CD14-positive monocyte (primary cell): ENCODE results near the gene STK32A. TPM values are rescaled to one million over a fixed set of nuclear protein-coding genes. Genes with fewer than 3 reads are reported as not detected.

Experiments
- DNase-seq, 3 donors: peaks; one replicate each; pipeline ENCODE4 v3.0.0-alpha.2; 2011 to 2022
- H2AFZ ChIP-seq: 2 replicates; pipeline ENCODE4 v1.6.0; 2012; ENCODE audit warnings: mild to moderate bottlenecking, low read depth, low read length, inconsistent platforms; ENCODE audit not compliant: insufficient read depth, poor library complexity, severe bottlenecking
- H3K27ac ChIP-seq, 2 donors: 1 replicate in 1 of 2; 2 replicates in 1 of 2; pipeline ENCODE4 v1.5.1; 2012 to 2013; ENCODE audit warnings: low read length in 2 of 2, control low read depth in 1 of 2, inconsistent platforms in 1 of 2, low read depth in 1 of 2, mild to moderate bottlenecking in 1 of 2
- H3K27me3 ChIP-seq, 2 donors: one replicate each; pipeline versions ENCODE4 v1.6.0 to v1.6.1; 2011 to 2013; ENCODE audit warnings: low read length in 2 of 2; ENCODE audit not compliant: control insufficient read depth in 2 of 2, insufficient read depth in 2 of 2
- H3K36me3 ChIP-seq, 2 donors: replicated peaks in 1 of 2; 1 replicate in 1 of 2; 2 replicates in 1 of 2; pipeline versions ENCODE4 v1.5.1 to v1.6.1; 2012 to 2013; ENCODE audit warnings: low read length in 2 of 2, control low read depth in 1 of 2, inconsistent platforms in 1 of 2, mild to moderate bottlenecking in 1 of 2; ENCODE audit not compliant: insufficient read depth in 2 of 2, control insufficient read depth in 1 of 2
- H3K4me1 ChIP-seq, 2 donors: 1 replicate in 1 of 2; 2 replicates in 1 of 2; pipeline versions ENCODE4 v1.5.1 to v1.6.1; 2012 to 2013; ENCODE audit warnings: low read length in 2 of 2, control low read depth in 1 of 2, inconsistent platforms in 1 of 2, mild to moderate bottlenecking in 1 of 2, moderate library complexity in 1 of 2; ENCODE audit not compliant: insufficient read depth in 2 of 2, control insufficient read depth in 1 of 2
- H3K4me2 ChIP-seq: replicated peaks from 2 replicates; pipeline ENCODE3; 2012; ENCODE audit warnings: low read length, moderate library complexity, mild to moderate bottlenecking; ENCODE audit not compliant: poor library complexity, severe bottlenecking; ENCODE audit errors: extremely low read depth
- H3K4me3 ChIP-seq, 3 experiments: fragments of 200-600 bp in 1 of 3; sonication (generic) in 1 of 3; replicated peaks in 1 of 3; 1 replicate in 2 of 3; 2 replicates in 1 of 3; pipeline ENCODE4 v1.5.1; 2011 to 2013; ENCODE audit warnings: low read length in 3 of 3, mild to moderate bottlenecking in 3 of 3, control low read depth in 2 of 3, low read depth in 2 of 3, inconsistent platforms in 1 of 3, moderate library complexity in 1 of 3
- H3K79me2 ChIP-seq: 2 replicates; pipeline ENCODE4 v1.6.0; 2012; ENCODE audit warnings: mild to moderate bottlenecking, control low read depth, inconsistent platforms, low read length, moderate library complexity; ENCODE audit not compliant: insufficient read depth
- H3K9ac ChIP-seq: 2 replicates; pipeline ENCODE4 v1.6.0; 2017; ENCODE audit warnings: low read length, mild to moderate bottlenecking; ENCODE audit not compliant: insufficient read depth, poor library complexity, severe bottlenecking
- H3K9me3 ChIP-seq, 2 donors: replicated peaks in 1 of 2; 1 replicate in 1 of 2; 2 replicates in 1 of 2; pipeline versions ENCODE4 v1.5.1 to v1.6.1; 2012 to 2013; ENCODE audit warnings: low read length in 2 of 2, control low read depth in 1 of 2; ENCODE audit not compliant: control insufficient read depth in 1 of 2, insufficient read depth in 1 of 2
- H4K20me1 ChIP-seq: 2 replicates; pipeline ENCODE4 v1.6.0; 2012; ENCODE audit warnings: mild to moderate bottlenecking, low read length, control low read depth, moderate library complexity; ENCODE audit not compliant: insufficient read depth
- H3K27ac Mint-ChIP-seq, 7 donors: one replicate each; pipeline ENCODE4 v1.8.0; 2020; ENCODE audit warnings: mild to moderate bottlenecking in 7 of 7, mixed read lengths in 7 of 7, moderate library complexity in 6 of 7, inconsistent platforms in 2 of 7
- H3K27me3 Mint-ChIP-seq, 3 donors: one replicate each; pipeline ENCODE4 v1.8.0; 2021 to 2022; ENCODE audit warnings: low read depth in 3 of 3, mild to moderate bottlenecking in 3 of 3, mixed read lengths in 3 of 3, moderate library complexity in 3 of 3, inconsistent platforms in 1 of 3
- H3K36me3 Mint-ChIP-seq, 2 donors: one replicate each; pipeline ENCODE4 v1.8.0; 2020; ENCODE audit warnings: mixed read lengths in 2 of 2, inconsistent platforms in 1 of 2, mild to moderate bottlenecking in 1 of 2
- H3K4me1 Mint-ChIP-seq: one replicate; pipeline ENCODE4 v1.8.0; 2020; ENCODE audit warnings: mild to moderate bottlenecking, mixed read lengths
- H3K4me3 Mint-ChIP-seq, 2 donors: one replicate each; pipeline ENCODE4 v1.8.0; 2020; ENCODE audit warnings: mild to moderate bottlenecking in 2 of 2, mixed read lengths in 2 of 2, moderate library complexity in 1 of 2
- H3K9me3 Mint-ChIP-seq, 7 donors: one replicate each; pipeline ENCODE4 v1.8.0; 2020 to 2022; ENCODE audit warnings: mixed read lengths in 7 of 7, mild to moderate bottlenecking in 6 of 7, moderate library complexity in 6 of 7, inconsistent platforms in 2 of 7
- WGBS: methylation state at CpG from one replicate; pipeline ENCODE4 v1.1.5; 2013; ENCODE audit warnings: missing lambda C conversion rate; ENCODE audit not compliant: insufficient coverage; 5-methylcytosine and 5-hydroxymethylcytosine counted together
- intact Hi-C, 2 donors: fragments of 100-400 bp; cut with micrococcal nuclease; formaldehyde crosslinking; loops; one replicate each; pipeline versions ENCODE4 v1.15.0 to v1.15.1; 2023
- polyA plus RNA-seq, 3 donors: library from polyadenylated mRNA; depleted of rRNA in 1 of 3; unstranded in 2 of 3; stranded (reverse) in 1 of 3; fragments of 300-500 nt in 2 of 3; fragments of >200 nt in 1 of 3; fragmentation: Illumina TruSeq in 2 of 3; gene quantifications; 1 replicate in 2 of 3; 2 replicates in 1 of 3; pipeline ENCODE4 v1.2.3, GENCODE V29; 2012 to 2021
- TF ChIP-seq, protein P1 (sequence below): fragments of 200-600 bp; IDR thresholded peaks from one replicate; pipeline ENCODE4 v1.8.0; 2022; ENCODE audit warnings: antibody characterized with exemption, mild to moderate bottlenecking

The STK32A gene
- polyA plus RNA-seq, 3 donors: not detected

DNA sequence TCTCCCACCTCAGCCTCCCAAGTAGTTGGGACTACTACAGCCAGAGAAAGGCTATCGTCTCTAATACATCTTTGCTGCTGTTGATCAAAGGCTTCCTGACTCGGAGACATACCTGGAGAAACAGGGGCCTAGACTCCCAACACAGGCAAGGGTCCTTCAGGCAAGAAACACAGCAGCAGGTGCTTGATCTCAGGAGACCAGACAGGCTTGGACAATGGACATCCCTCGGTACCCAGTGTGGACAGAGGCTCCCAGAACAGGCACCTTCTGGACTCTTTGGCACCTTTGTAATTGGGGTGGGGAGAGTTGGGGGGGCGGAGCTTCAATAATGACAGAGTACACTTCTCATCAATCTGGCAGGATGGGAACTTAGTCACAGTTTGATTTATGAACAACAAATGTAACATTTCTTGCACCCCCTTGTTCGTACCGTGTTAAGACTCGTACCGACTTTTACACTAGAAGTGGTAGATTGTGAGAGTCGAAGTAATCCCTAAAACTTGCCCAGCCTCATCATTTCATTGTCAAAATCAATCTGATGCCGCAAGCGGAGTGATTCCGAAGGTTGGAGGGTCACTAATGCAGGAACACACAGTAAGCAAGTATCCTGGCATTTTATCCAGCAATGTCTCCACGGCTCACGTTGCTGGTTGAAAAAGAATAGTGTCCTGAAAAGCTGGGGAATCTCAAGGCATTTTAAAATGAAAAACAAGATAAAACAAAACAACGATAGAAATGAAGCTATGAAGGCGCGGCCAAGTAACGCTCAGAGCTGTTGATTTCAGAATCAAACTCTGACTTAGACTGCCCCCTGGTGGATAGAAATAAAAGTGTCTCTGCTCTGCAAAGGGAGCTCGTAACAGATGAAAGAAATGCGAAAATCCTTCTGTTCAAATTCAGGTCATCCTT lies 46.4 kb upstream of the STK32A start:
- DNase-seq: peak; percentile 10 to 28 (median 25)
- Mint-ChIP-seq H3K4me1 (peaks cover 7% of the 10 kb centered on the region), H3K27me3 (peaks cover 1 to 9% (median 2%) of the 10 kb centered on the region in 3 donors), H3K9me3 (peaks cover 0 to 1% (median 0%) of the 10 kb centered on the region in 7 donors), H3K4me3 (peak overlapping the region in 1 of 2 donors; percentile 80), H3K36me3 (no peaks in the 10 kb centered on the region), H3K27ac (no peak overlapping the region)
- no peak overlapping the region for H3K27ac ChIP-seq
- no peaks in the 10 kb centered on the region for H3K27me3 ChIP-seq
- no peak overlapping the region for H3K4me3 ChIP-seq
- WGBS: 43% methylated on average over 5 of the region's 20 CpGs
- no peaks in the 10 kb centered on the region for H3K4me1 ChIP-seq
- no peaks in the 10 kb centered on the region for H3K9me3 ChIP-seq
- no peaks in the 10 kb centered on the region for H3K36me3 ChIP-seq
- no peak overlapping the region for H3K9ac ChIP-seq
- H4K20me1 ChIP-seq: no peaks in the 10 kb centered on the region
- peak overlapping the region; percentile 34 for H2AFZ ChIP-seq
- TF ChIP-seq, protein P1, sequence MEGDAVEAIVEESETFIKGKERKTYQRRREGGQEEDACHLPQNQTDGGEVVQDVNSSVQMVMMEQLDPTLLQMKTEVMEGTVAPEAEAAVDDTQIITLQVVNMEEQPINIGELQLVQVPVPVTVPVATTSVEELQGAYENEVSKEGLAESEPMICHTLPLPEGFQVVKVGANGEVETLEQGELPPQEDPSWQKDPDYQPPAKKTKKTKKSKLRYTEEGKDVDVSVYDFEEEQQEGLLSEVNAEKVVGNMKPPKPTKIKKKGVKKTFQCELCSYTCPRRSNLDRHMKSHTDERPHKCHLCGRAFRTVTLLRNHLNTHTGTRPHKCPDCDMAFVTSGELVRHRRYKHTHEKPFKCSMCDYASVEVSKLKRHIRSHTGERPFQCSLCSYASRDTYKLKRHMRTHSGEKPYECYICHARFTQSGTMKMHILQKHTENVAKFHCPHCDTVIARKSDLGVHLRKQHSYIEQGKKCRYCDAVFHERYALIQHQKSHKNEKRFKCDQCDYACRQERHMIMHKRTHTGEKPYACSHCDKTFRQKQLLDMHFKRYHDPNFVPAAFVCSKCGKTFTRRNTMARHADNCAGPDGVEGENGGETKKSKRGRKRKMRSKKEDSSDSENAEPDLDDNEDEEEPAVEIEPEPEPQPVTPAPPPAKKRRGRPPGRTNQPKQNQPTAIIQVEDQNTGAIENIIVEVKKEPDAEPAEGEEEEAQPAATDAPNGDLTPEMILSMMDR: peak; percentile 86
- H3K4me2 ChIP-seq: no peak overlapping the region
- no peaks in the 10 kb centered on the region for H3K79me2 ChIP-seq
- intact Hi-C loops: no loop called here

DNA sequence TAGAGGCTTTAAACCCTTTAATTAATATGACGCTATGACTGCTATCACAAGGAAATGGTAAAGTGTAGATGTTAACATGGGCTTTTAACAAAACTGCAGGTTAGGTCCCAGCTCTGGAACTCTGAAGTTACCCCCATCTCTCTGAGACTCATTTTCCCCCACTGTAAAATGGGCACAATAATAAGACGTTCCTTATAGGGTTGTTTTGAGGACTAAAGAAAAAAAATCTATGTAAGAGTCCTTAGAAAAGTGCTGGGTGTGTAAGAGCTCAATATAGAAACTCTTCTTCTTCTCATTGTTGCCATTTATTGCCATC lies 45.8 kb upstream of the STK32A start:
- peaks cover 1 to 9% (median 4%) of the 10 kb centered on the region in 3 donors for H3K27me3 Mint-ChIP-seq
- DNase-seq: no peak
- no peaks in the 10 kb centered on the region for H3K9me3 ChIP-seq
- H3K36me3 Mint-ChIP-seq: no peaks in the 10 kb centered on the region
- H3K27ac ChIP-seq: no peak overlapping the region
- H3K9ac ChIP-seq: no peak overlapping the region
- intact Hi-C loops: no loop called here
- H4K20me1 ChIP-seq: no peaks in the 10 kb centered on the region
- peaks cover 0 to 1% (median 0%) of the 10 kb centered on the region in 7 donors for H3K9me3 Mint-ChIP-seq
- no peaks in the 10 kb centered on the region for H3K36me3 ChIP-seq
- peak overlapping the region; percentile 34 for H2AFZ ChIP-seq
- no peak overlapping the region for H3K27ac Mint-ChIP-seq
- TF ChIP-seq, protein P1: peak; percentile 32
- no peaks in the 10 kb centered on the region for H3K27me3 ChIP-seq
- no peak overlapping the region for H3K4me3 Mint-ChIP-seq
- H3K4me1 Mint-ChIP-seq: peaks cover 9% of the 10 kb centered on the region
- H3K4me3 ChIP-seq: no peak overlapping the region
- no peaks in the 10 kb centered on the region for H3K4me1 ChIP-seq
- WGBS: no CpG with 5 or more reads among the region's 2 CpGs
- H3K4me2 ChIP-seq: no peak overlapping the region
- H3K79me2 ChIP-seq: no peaks in the 10 kb centered on the region
